Urinary bladder (tissue), 4 donors: ENCODE measurements around the gene ZNF74. TPM values are rescaled to one million over a fixed set of nuclear protein-coding genes. Genes with fewer than 3 reads are reported as not detected.
"Not testable (repeated sequence)": the region's sequence is repeated elsewhere in the genome, so short reads cannot be mapped to it uniquely, and the experiment has no call there.

Experiments used
- DNase-seq: peaks from one replicate; pipeline ENCODE4 v3.0.0-alpha.2; 2015; ENCODE audit errors: extremely low spot score
- H3K27ac ChIP-seq: one replicate; pipeline ENCODE4 v1.5.1; 2013; ENCODE audit warnings: low read depth, mild to moderate bottlenecking, moderate library complexity
- H3K36me3 ChIP-seq: one replicate; pipeline ENCODE4 v1.6.1; 2013; ENCODE audit warnings: mild to moderate bottlenecking, moderate library complexity; ENCODE audit not compliant: insufficient read depth
- H3K4me1 ChIP-seq: one replicate; pipeline ENCODE4 v1.6.1; 2013; ENCODE audit warnings: mild to moderate bottlenecking, moderate library complexity; ENCODE audit not compliant: insufficient read depth
- H3K4me3 ChIP-seq: one replicate; pipeline ENCODE4 v1.5.1; 2013; ENCODE audit warnings: low read depth, low read length
- WGBS: extraction: QIAGEN DNeasy Blood & Tissue Kit; methylation state at CpG from one replicate; pipeline ENCODE4 v1.1.7; 2013; 5-methylcytosine and 5-hydroxymethylcytosine counted together
- polyA plus RNA-seq: library from polyadenylated mRNA; stranded (reverse); fragments of 200-250 nt; gene quantifications from one replicate; pipeline ENCODE4 v1.2.3, GENCODE V29; 2013
- total RNA-seq: library from RNA; depleted of rRNA; stranded (reverse); fragments of >200 nt; gene quantifications from one replicate; pipeline ENCODE4 v1.2.3, GENCODE V29; 2014
- donor health status: healthy with polysubstance abuse.
- donor health status: healthy.

Gene ZNF74
- total RNA-seq (9.7 TPM), polyA plus RNA-seq (9.3 TPM)

DNA sequence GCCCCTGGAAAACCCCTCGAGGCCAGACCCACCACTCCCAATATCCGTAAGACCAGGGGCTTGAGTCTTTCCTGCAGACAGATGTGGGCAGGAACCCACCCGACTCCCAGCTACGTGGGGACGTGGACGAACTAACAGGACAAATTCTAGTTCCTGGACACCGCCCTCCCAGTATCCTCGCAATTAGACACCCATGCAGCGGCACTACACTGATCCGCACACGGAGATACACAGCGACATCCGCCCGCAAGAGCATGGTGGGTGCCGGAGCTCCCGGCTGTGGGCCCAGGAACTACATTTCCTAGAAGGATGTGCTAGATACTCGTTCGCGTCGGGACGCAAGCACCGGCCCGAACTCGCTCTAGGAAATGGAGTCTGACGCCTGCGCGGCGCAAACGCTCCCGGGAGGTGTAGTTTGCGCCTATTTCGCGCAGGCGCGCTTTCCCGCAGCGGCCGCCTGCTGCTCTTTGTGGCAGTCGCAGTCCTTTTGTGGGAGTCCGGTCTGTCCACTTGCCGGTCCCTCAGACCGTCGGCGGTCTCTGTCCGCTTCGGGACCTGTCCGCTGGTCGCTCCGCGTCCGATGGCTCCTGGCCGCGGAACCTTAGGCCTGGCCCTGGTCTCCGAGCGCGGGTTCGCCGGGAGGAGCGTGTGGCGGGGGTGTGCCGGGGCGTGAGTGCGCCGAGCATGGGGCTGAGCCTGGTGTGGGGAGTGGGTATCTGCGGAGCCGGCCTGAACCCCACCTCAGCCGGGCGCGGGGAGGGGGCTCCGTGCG, at the start of gene ZNF74:
TSS of gene ZNF74 (plus strand) at position 447 of the 772 bp plus-strand sequence. CDS start 478 bp downstream, outside the sequence.
- peak within 1 kb of the TSS; percentile 79 for H3K4me3 ChIP-seq
- H3K4me1 ChIP-seq: no peaks in the 10 kb centered on the region
- no peaks in the 10 kb centered on the region for H3K36me3 ChIP-seq
- peak within 1 kb of the TSS; percentile 66 for H3K27ac ChIP-seq
- peak; percentile 85 for DNase-seq
- 1% methylated on average over 71 of the region's 71 CpGs for WGBS

DNA sequence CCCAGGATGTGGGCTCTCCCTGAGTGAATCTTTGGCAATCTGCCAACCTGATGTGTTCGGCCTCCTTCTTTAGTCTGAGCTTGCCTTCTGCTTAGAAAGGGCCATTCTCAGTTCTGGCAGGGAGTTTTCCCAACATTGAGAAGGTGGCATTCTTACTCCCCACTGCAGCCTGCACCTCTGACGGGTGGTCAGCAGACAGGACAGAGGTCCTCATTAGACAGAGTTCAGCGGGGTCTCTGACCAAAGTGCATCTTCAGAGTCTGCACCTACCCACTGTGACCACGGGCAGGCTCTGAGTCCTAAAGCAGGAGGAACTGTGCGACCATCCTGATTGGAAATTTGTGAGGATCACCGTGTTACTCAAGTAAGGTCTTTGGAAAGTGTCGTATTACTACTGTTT, 47.4 kb upstream of the ZNF74 start:
- H3K27ac ChIP-seq, H3K4me3 ChIP-seq, DNase-seq, H3K4me1 ChIP-seq, H3K36me3 ChIP-seq: not testable (repeated sequence)
- 76% methylated on average over 3 of the region's 7 CpGs for WGBS

DNA sequence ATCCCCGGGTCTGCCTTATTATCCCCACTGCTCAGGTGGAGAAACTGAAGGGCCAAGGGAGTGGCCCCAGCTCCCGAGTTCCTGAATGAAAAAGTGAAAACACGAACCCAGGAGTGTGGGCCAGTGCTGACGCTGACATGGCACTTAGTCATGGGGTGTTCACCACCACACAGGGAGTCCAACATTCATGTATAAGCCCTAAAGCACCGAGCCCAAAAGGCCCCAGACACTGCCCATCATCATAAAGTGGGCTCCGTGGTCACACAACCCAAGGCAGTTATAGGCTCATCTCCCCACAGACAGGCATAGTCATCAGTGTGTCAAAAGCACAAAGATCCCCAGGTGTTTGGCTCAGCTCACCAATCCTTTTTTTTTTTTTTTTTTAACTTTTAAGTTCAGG, 41.4 kb upstream of the ZNF74 start:
- not testable (repeated sequence) for DNase-seq, H3K36me3 ChIP-seq, H3K27ac ChIP-seq, H3K4me3 ChIP-seq, H3K4me1 ChIP-seq
- WGBS: 69% methylated on average over 6 of the region's 6 CpGs

DNA sequence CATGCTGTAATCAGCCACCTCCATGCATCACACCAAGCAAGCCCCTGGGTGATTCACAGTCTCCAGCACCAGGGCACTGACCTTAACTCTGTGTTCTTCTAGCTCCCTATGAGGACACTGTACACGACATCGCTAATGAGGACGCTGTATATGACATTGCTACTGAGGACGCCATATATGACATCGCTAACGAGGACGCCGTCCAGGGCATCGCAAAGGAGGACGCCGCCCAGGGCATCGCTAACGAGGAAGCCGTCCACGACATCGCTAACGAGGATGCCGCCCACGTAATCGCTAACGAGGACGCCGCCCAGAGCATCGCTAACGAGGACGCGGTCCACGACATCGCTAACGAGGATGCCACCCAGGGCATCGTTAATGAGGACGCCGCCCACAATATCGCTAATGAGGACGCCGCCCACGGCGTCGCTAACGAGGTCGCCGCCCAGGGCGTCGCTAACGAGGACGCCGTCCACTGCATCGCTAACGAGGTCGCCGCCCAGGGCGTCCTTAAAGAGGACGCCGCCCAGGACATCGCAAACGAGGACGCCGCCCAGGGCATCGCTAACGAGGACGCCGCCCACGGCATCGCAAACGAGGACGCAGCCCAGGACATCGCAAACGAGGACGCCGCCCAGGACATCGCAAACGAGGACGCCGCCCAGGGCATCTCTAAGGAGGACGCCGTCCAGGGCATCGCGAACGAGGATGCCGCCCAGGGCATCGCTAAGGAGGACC, 39.5 kb upstream of the ZNF74 start:
- DNase-seq: no peak
- no peaks in the 10 kb centered on the region for H3K36me3 ChIP-seq
- H3K4me3 ChIP-seq: no peak overlapping the region
- WGBS: 95% methylated on average over 81 of the region's 81 CpGs
- no peak overlapping the region for H3K27ac ChIP-seq
- no peaks in the 10 kb centered on the region for H3K4me1 ChIP-seq

DNA sequence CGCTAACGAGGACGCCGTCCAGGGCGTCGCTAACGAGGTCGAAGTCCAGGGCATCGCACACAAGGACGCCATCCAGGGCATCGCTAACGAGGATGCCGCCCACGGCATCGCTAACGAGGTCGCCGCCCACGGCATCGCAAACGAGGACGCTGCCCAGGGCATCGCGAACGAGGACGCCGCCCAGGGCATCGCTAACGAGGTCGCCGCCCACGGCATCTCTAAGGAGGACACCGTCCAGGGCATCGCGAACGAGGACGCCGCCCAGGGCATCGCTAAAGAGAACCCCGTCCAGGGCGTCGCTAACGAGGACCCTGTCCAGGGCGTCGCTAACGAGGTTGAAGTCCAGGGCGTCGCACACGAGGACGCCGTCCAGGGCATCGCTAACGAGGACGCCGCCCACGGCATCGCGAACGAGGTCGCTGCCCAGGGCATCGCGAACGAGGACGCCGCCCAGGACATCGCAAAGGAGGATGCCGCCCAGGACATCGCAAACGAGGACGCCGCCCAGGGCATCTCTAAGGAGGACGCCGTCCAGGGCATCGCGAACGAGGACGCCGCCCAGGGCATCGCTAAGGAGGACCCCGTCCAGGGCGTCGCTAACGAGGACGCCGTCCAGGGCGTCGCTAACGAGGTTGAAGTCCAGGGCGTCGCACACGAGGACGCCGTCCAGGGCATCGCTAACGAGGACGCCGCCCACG, 37.9 kb upstream of the ZNF74 start:
- H3K4me3 ChIP-seq, H3K4me1 ChIP-seq, DNase-seq, H3K36me3 ChIP-seq, H3K27ac ChIP-seq: not testable (repeated sequence)
- WGBS: 97% methylated on average over 95 of the region's 98 CpGs

DNA sequence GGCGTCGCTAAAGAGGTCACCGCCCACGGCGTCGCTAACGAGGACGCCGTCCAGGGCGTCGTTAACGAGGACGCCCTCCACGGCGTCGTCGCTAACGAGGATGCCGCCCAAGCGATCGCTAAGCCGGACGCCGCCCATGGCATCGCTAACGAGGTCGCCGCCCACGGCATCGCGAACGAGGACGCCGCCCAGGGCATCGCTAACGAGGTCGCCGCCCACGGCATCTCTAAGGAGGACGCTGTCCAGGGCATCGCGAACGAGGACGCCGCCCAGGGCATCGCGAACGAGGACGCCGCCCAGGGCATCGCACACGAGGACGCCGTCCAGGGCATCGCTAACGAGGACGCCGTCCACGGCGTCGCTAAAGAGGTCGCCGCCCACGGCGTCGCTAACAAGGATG, 37.0 kb upstream of the ZNF74 start:
- not testable (repeated sequence) for H3K4me3 ChIP-seq, H3K36me3 ChIP-seq, DNase-seq, H3K27ac ChIP-seq, H3K4me1 ChIP-seq
- 93% methylated on average over 55 of the region's 66 CpGs for WGBS

DNA sequence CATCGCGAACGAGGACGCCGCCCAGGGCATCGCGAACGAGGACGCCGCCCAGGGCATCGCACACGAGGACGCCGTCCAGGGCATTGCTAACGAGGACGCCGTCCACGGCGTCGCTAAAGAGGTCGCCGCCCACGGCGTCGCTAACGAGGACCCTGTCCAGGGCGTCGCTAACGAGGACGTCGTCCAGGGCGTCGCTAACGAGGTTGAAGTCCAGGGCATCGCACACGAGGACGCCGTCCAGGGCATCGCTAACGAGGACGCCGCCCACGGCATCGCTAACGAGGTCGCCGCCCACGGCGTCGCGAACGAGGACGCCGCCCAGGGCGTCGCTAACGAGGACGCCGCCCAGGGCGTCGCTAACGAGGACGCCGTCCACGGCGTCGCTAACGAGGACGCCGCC, 36.0 kb upstream of the ZNF74 start:
- H3K4me1 ChIP-seq, H3K4me3 ChIP-seq, DNase-seq, H3K36me3 ChIP-seq, H3K27ac ChIP-seq: not testable (repeated sequence)
- WGBS: 94% methylated on average over 56 of the region's 70 CpGs

DNA sequence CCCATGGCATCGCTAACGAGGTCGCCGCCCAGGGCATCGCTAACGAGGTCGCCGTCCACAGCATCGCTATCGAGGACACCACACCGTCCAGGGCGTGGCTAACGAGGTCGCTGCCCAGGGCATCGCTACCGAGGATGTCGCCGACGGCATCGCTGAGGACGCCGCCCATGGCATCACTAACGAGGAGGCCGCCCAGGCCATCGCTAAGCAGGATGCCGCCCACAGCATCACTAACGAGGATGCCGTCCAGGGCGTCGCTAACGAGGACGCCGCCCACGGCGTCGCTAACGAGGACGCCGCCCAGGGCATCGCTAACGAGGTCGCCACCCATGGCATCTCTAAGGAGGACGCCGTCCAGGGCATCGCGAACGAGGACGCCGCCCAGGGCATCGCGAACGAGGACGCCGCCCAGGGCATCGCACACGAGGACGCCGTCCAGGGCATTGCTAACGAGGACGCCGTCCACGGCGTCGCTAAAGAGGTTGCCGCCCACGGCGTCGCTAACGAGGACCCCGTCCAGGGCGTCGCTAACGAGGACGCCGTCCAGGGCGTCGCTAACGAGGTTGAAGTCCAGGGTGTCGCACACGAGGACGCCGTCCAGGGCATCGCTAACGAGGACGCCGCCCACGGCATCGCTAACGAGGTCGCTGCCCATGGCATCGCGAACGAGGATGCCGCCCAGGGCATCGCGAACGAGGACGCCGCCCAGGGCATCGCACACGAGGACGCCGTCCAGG, 35.3 kb upstream of the ZNF74 start:
- not testable (repeated sequence) for H3K4me1 ChIP-seq, H3K4me3 ChIP-seq, H3K27ac ChIP-seq, DNase-seq, H3K36me3 ChIP-seq
- 95% methylated on average over 103 of the region's 103 CpGs for WGBS

DNA sequence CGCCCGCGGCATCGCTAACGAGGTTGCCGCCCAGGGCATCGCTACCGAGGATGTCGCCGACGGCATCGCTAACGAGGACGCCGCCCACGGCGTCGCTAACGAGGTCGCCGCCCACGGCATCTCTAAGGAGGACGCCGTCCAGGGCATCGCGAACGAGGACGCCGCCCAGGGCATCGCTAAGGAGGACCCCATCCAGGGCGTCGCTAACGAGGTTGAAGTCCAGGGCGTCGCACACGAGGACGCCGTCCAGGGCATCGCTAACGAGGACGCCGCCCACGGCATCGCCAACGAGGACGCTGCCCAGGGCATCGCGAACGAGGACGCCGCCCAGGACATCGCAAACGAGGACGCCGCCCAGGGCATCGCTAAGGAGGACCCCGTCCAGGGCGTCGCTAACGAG, 33.7 kb upstream of the ZNF74 start:
- H3K27ac ChIP-seq, DNase-seq, H3K4me3 ChIP-seq, H3K4me1 ChIP-seq, H3K36me3 ChIP-seq: not testable (repeated sequence)
- 94% methylated on average over 60 of the region's 60 CpGs for WGBS

DNA sequence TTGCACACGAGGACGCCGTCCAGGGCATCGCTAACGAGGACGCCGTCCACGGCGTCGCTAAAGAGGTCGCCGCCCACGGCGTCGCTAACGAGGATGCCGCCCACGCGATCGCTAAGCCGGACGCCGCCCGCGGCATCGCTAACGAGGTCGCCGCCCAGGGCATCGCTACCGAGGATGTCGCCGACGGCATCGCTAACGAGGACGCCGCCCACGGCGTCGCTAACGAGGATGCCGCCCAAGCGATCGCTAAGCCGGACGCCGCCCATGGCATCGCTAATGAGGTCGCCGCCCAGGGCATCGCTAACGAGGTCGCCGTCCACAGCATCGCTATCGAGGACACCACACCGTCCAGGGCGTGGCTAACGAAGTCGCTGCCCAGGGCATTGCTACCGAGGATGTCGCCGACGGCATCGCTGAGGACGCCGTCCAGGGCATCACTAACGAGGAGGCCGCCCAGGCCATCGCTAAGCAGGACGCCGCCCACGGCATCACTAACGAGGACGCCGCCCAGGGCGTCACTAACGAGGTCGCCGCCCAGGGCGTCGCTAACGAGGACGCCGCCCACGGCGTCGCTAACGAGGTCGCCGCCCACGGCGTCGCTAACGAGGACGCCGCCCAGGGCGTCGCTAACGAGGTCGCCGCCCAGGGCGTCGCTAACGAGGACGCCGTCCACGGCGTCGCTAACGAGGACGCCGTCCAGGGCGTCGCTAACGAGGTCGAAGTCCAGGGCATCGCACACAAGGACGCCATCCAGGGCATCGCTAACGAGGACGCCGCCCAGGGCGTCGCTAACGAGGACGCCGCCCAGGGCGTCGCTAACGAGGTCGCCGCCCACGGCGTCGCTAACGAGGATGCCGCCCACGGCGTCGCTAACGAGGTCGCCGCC, 32.8 kb upstream of the ZNF74 start:
- DNase-seq, H3K27ac ChIP-seq, H3K4me1 ChIP-seq, H3K4me3 ChIP-seq, H3K36me3 ChIP-seq: not testable (repeated sequence)
- 95% methylated on average over 143 of the region's 145 CpGs for WGBS

DNA sequence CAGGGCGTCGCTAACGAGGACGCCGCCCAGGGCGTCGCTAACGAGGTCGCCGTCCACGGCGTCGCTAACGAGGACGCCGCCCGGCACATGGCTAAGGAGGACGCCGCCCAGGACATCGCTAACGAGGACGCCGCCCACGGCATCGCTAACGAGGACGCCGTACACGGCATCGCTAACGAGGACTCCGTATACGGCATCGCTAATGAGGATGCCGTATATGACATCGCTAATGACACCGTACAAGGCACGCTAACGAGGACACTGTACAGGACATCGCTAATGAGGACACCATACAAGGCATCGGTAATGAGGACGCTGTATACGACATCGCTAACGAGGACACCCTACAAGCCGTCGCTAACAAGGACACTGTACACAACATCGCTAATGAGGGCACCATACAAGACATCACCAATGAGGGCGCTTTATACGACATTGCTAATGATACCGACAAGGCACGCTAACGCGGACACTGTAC, 32.2 kb upstream of the ZNF74 start:
- H3K4me3 ChIP-seq, H3K36me3 ChIP-seq, DNase-seq, H3K27ac ChIP-seq, H3K4me1 ChIP-seq: not testable (repeated sequence)
- 96% methylated on average over 54 of the region's 54 CpGs for WGBS

DNA sequence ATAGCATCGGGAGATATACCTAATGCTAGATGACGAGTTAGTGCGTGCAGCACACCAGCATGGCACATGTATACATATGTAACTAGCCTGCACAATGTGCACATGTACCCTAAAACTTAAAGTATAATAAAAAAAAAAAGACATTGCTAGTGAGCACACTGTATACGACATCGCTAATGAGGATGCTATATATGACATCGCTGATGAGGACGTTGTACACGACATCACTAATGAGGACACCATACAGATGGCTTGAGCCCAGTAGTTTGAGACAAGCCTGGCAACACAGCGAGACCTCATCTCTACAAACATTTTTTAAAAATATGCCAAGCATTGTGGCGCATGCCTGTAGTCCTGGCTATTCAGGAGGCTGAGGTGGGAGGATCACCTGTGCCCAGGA, 31.5 kb upstream of the ZNF74 start:
- H3K36me3 ChIP-seq, DNase-seq, H3K4me1 ChIP-seq, H3K4me3 ChIP-seq, H3K27ac ChIP-seq: not testable (repeated sequence)
- 92% methylated on average over 10 of the region's 10 CpGs for WGBS
